Hematopoietic multipotent progenitor cell treated with erythropoietin and hydrocortisone succinate and interleukin-3 and kit ligand, for 8 days (in vitro differentiated cells): ENCODE data around the gene GALK1.
"Not testable (repeated sequence)": the region's sequence is repeated elsewhere in the genome, so short reads cannot be mapped to it uniquely, and the experiment has no call there.

Experiments used
- DNase-seq: peaks from one replicate; pipeline ENCODE4 v3.0.0-alpha.2; 2015

GALK1 gene

GRCh38 chr17:75783803-75784472, 18.9 kb upstream of the GALK1 start:
- DNase-seq: peak; percentile 26

- DNase-seq: peak; percentile 81
Measured at GRCh38 chr17:75783069-75783783, 18.2 kb upstream of the GALK1 start.

GRCh38 chr17:75779987-75780889, 15.2 kb upstream of the GALK1 start:
- no peak for DNase-seq

- peak; percentile 100 for DNase-seq
Measured at GRCh38 chr17:75779250-75779986, 14.4 kb upstream of the GALK1 start.

- peak; percentile 73 for DNase-seq
Measured at GRCh38 chr17:75778861-75779249, 13.9 kb upstream of the GALK1 start.

DNA sequence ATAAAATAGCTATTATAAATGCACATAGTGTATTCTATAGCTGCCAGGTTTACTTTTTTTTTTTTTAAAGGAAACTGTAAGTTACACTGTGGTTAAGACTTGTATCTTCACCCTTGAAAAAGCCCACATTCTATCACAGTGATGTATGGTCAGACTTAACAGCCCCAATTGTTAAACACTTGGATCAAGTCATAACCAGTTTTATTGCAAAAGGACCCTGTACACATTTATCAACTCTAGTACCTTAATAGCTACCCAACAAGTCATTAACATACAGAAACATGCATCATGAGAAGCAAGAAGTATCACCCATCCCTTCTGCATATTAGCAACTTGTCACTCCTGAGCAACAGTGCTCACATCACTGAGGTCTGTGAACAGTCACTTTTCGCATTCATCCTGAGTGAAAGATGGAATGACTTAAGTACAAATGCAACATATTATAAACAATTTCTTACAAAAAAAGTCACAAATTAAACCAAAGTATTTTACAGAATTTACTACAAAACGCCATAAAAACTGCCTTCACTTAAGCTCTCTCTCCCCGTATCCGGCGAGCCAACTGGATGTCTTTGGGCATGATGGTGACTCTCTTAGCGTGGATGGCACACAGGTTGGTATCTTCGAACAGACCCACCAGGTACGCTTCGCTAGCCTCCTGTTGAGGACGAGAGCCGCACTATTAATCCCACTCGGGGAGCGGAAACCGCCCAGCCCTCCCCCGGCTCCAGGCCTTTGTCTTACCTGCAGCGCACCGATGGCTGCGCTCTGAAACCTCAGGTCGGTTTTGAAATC, 13.3 kb upstream of the GALK1 start:
- DNase-seq: not testable (repeated sequence)

DNA sequence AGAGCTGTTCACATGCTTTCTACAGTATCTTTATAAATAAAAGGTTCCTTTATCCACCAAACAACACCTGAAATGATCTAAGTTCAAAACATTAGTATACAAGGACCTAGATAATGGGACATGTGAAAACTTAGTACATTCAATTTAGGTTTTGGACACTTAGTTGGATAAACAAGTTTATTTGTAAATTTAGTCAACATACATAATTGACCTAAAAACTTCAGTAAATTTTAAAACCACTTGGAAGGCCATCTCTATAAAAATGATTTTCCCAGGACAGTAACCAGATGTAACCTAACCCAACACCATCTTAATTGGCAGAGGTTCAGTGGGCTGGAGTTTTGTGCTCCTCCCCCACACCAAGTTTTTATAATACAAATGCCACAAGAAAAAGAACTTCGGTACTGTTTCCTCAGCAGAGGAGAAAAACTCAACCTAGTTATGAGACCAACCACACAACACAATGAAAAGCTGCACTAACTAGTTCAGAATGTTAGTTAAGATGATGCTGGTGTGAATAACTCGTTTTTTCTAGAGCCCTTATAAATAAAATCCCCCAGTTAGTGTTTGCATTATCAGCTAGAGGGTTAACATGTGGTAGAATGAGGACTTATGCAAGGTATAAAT, 12.4 kb upstream of the GALK1 start:
- DNase-seq: no peak

DNA sequence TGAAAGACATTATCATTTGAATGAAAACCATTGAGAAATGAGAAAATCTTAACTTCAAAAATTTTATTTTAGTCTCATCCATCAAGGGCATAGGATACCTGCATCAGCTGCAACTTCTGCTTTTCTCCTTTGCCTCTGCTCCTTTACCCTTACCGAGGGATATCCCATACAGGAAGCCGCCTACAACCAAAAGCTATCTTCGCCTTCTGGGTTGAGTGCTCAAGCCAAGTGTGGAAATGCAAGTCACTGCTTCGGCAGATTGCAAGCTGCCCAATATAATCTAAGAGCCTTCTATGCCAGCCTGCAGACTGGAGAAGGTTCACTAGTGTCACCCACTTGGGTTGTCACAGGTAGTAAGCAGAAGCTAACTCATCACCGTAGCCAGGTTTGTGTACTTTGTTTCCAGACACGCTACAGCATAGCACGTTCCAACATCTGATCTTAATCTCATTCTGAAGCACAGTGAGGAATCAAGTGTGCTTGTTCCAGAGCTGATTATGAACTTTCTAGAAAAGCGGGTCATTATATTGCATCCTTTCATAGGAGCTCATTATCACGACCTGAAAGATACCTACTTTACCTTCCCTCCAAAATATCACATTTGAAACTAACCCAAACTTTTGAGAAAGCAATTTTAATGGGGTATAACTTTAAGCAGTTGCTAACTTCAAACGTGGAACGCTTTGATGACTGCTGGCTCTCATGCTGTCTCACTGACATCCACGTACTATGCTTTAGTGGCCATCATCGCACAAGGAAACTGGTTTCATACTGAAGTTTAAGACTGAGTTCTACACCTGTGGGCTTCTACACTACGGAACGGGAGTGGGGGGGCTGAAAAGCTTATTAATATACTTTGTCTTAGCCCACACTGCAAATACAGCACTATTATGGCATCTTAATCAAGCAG, 11.6 kb upstream of the GALK1 start:
- peak; percentile 67 for DNase-seq

DNA sequence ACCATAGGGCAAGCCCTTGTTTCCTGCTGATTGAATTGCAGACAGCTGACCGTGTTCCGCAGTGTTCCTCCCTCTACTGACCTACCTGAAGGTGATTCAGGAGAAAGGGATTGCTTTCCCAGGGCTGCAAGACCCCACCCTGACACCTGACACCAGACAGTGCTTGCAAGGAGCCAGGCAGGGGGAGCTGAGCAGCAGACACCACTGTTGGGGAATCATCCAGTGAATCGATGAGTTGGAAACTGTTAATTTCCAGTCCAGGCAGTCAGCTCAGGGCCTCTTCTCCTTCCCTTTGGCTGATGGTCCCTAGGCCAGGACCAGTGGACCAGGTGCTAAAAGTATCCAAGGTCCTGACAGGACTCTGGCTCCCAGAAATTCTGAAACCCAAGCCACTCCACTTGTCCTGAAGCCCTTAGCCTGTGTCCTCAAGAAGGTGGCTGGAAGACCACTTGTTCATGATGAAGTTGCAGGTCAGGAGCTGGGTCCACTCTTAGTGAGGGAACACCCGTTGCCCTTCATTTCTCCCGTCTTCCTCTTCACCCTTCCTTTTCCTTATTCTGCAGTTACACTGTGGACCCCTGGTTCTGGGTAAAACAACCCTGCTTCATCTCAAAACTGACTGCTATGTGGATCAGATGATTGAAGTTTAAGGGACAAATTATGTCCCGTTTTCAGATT, 10.1 kb upstream of the GALK1 start:
- no peak for DNase-seq

DNA sequence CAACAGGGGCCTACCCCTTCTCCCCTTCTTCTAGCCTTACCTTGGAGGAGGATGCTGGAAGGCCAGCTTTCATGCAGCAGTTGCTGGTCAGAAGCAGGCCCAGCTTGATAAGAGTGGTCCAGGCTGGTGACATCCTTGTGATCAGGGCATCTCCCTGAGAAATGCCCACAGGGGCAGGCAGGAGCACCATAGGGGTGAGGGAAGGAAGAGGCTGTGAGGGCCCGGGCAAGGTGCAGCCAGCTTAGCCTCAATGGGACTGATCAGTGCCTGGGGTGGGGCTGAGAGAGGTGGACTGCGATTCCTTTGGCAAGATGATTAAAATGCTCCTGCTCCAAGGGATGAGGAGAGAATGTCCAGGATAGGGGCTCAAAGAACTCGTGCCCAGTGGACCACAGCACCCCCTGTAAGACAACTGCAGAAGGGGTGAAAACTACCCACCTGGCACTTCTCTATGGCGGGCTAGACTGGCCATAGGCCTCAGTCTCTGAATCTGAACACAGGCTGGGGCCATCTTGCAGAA, 9.5 kb upstream of the GALK1 start:
- no peak for DNase-seq

- DNase-seq: no peak
Measured at GRCh38 chr17:75773808-75774470, 8.9 kb upstream of the GALK1 start.

- DNase-seq: no peak
Measured at GRCh38 chr17:75773121-75773807, 8.3 kb upstream of the GALK1 start.

DNA sequence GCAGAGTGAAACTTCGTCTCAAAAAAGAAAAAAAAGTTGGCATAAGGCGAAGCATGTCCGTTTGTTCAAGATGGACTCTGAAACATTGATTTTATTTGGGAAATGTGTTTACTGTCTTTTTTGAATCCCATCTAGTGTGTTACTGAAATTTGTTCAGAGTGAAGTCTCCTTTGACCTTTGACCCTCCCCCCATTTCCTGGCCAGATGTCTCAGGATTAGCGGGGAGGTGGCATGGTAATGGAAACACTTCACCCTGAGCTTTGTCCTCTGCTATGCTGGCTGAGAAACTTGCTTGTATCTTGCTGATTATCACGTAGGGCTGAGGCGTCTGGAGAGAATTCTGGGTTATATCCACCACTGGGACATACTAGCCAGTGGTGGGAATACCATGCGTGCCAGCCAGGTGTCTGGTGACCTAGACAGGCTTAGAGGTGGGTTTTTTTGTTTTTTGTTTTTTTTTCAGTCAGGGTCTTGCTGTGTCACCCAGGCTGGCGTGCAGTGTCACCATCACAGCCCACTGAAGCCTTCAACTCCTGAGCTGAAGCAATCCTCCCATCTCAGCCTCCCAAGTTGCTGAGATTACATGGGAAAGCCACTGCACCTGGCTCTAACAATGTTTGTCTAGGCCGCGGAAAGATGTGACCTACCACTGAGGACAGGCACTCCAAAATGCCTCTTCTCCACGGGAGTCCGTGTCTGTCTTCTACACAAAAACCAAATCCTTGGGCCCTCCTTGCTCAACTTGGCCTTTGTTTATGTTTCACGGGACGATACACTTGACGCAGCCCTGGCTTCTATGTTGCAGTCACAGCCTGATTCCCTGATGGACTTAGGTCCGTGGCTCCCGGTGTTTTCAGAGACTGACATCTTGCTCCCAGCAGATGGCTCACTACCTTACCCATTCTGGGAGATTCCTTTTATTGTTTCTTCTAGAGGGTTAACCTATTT, 6.6 kb upstream of the GALK1 start:
- DNase-seq: no peak

- DNase-seq: peak; percentile 84
Measured at GRCh38 chr17:75769536-75769935, 4.5 kb upstream of the GALK1 start.

GRCh38 chr17:75767881-75768280, 2.9 kb upstream of the GALK1 start:
- DNase-seq: no peak

DNA sequence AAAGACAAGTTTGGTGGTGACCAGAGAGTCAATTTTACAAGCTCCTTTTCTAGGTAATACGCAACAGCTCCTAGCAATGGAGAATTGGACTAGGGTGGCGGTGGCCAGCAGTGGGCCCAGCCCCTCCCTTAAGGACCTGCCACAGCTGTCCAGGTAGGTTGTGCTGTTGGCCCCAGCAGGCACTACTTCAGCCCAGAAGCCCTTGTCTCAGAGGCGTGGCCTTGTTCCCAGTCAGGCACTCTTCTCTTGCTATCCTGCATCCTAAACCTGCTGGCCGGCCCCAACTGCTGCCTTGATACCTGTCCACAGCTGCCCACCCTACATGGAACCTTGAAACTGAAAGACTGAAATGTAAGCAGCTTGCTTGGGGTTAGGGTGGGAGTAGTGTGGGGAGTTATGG, 989 bp upstream of the GALK1 start:
- no peak for DNase-seq

DNA sequence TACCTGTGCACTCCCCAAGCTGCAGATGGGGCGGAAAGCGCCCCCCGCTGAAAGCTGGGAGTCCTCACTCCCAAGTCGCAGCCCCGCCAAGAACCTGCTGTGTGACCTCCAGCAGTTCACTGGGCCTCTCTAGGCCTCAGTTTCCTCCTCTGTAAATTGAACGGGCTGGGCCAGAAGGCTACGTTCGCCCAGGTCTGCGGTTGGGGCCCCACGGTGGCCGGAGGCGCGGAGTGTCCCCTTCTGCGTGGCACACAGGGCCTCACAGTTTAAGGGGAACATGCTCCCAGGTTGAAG, 628 bp downstream of the GALK1 start:
- no peak for DNase-seq
